ENCODE results near the gene LCN6.

The LCN6 gene

GRCh38 chr9:136782452-136782851, 34.1 kb upstream of the LCN6 start:
- ChIA-PET POLR2A (no interaction called here), CTCF (interaction anchor here (1.0 kb wide), 1 partner anchor 13 kb away, joined by 3 read pairs; no protein-coding TSS in a partner anchor)
- TF ChIP-seq ELF4 (IDR thresholded peaks at IDR 0.05) (no peak), SUZ12 (IDR thresholded peaks at IDR 0.05) (no peak)
- DNase-seq (ENCODE audit: extremely low spot score): no peak

- TF ChIP-seq TARDBP (IDR thresholded peaks at IDR 0.05): no peak
- no peak for TF ChIP-seq CTBP1 (IDR thresholded peaks at IDR 0.05; ENCODE audit: borderline replicate concordance)
- TF ChIP-seq ELF4 (IDR thresholded peaks at IDR 0.05): no peak
- TF ChIP-seq, protein P1, sequence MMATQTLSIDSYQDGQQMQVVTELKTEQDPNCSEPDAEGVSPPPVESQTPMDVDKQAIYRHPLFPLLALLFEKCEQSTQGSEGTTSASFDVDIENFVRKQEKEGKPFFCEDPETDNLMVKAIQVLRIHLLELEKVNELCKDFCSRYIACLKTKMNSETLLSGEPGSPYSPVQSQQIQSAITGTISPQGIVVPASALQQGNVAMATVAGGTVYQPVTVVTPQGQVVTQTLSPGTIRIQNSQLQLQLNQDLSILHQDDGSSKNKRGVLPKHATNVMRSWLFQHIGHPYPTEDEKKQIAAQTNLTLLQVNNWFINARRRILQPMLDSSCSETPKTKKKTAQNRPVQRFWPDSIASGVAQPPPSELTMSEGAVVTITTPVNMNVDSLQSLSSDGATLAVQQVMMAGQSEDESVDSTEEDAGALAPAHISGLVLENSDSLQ (IDR thresholded peaks at IDR 0.05): no peak
- TF ChIP-seq FOXA1 (IDR thresholded peaks at IDR 0.05): no peak
- no peak for TF ChIP-seq FOXM1 (IDR thresholded peaks at IDR 0.05; ENCODE audit: borderline replicate concordance)
- no peak for TF ChIP-seq LEF1 (IDR thresholded peaks at IDR 0.05; ENCODE audit: borderline replicate concordance)
- no peak for TF ChIP-seq FOXK2 (IDR thresholded peaks at IDR 0.05)
- no peak for TF ChIP-seq SP1 (IDR thresholded peaks at IDR 0.05)
- no peak for TF ChIP-seq HDGF (IDR thresholded peaks at IDR 0.05; ENCODE audit: borderline replicate concordance)
- TF ChIP-seq L3MBTL2 (conservative IDR thresholded peaks at IDR 0.05): no peak
- TF ChIP-seq ARNT (IDR thresholded peaks at IDR 0.05): no peak
- no peak for TF ChIP-seq ZNF384 (IDR thresholded peaks at IDR 0.05)
- no peak for TF ChIP-seq BHLHE40 (IDR thresholded peaks at IDR 0.05; ENCODE audit: borderline replicate concordance)
- no peak for TF ChIP-seq NFRKB (IDR thresholded peaks at IDR 0.05)
- TF ChIP-seq SUZ12 (IDR thresholded peaks at IDR 0.05): no peak
- ChIA-PET CTCF (interaction anchor here (0.5 to 2.5 kb wide), 8 partner anchors 9 to 280 kb away, joined by 3 to 7 read pairs (median 4); no protein-coding TSS in a partner anchor), POLR2A (interaction anchor here (0.7 to 1.5 kb wide), 3 partner anchors 17 to 443 kb away, joined by 3 to 5 read pairs (median 3); no protein-coding TSS in a partner anchor)
- no peak for DNase-seq (ENCODE audit: extremely low spot score)
These were observed 31.5 kb upstream of the LCN6 start for GRCh38 chr9:136779808-136780207.

GRCh38 chr9:136777359-136777758, 29.0 kb upstream of the LCN6 start:
- ChIA-PET POLR2A (interaction anchor here (1.0 kb wide), 1 partner anchor 49 kb away, joined by 3 read pairs; no protein-coding TSS in a partner anchor), CTCF (interaction anchor here (1.2 kb wide), 1 partner anchor 8 kb away, joined by 4 read pairs; no protein-coding TSS in a partner anchor)
- TF ChIP-seq NFRKB (IDR thresholded peaks at IDR 0.05): no peak
- DNase-seq (ENCODE audit: extremely low spot score): no peak

GRCh38 chr9:136776947-136777346, 28.6 kb upstream of the LCN6 start:
- no peak for DNase-seq (ENCODE audit: extremely low spot score)
- TF ChIP-seq TARDBP (IDR thresholded peaks at IDR 0.05) (no peak), ZNF384 (IDR thresholded peaks at IDR 0.05) (no peak), SP1 (IDR thresholded peaks at IDR 0.05) (no peak)
- ChIA-PET CTCF (no interaction called here), POLR2A (interaction anchor here (1.0 kb wide), 1 partner anchor 49 kb away, joined by 3 read pairs; no protein-coding TSS in a partner anchor)

DNA sequence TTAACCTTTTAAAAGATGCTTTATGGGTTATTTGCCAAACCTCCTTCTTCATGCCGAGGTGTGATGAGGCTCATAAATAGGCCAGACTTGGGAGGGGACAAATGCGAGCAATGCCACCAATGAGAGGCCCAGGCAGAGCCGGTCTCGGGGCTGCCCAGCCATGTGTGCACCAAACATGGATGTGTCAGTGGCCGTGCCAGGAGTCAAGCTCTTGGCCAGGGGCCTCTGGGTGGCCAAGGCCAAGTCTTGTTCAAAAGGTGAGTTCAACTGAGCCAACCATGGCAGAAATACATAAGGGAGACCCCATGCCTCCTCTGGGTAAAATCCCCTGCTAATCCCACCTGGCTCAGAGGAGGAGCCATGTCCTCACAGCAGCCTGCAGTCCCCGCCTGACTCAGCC, 26.9 kb upstream of the LCN6 start:
- no peak for DNase-seq (ENCODE audit: extremely low spot score)
- POLR2A ChIA-PET: interaction anchor here (1.2 kb wide), 1 partner anchor 311 kb away, joined by 3 read pairs; the partner anchor contains the start of gene MAN1B1
- CTCF ChIA-PET: interaction anchor here (0.8 kb wide), 1 partner anchor 254 kb away, joined by 3 read pairs; no protein-coding TSS in a partner anchor
- TF ChIP-seq SP1 (IDR thresholded peaks at IDR 0.05) (no peak), ELF4 (IDR thresholded peaks at IDR 0.05) (no peak), FOXA1 (IDR thresholded peaks at IDR 0.05) (no peak), ZNF384 (IDR thresholded peaks at IDR 0.05) (no peak), L3MBTL2 (conservative IDR thresholded peaks at IDR 0.05) (no peak), HDGF (IDR thresholded peaks at IDR 0.05; ENCODE audit: borderline replicate concordance) (no peak), NFRKB (IDR thresholded peaks at IDR 0.05) (no peak), TARDBP (IDR thresholded peaks at IDR 0.05) (no peak), ARNT (IDR thresholded peaks at IDR 0.05) (no peak)

DNA sequence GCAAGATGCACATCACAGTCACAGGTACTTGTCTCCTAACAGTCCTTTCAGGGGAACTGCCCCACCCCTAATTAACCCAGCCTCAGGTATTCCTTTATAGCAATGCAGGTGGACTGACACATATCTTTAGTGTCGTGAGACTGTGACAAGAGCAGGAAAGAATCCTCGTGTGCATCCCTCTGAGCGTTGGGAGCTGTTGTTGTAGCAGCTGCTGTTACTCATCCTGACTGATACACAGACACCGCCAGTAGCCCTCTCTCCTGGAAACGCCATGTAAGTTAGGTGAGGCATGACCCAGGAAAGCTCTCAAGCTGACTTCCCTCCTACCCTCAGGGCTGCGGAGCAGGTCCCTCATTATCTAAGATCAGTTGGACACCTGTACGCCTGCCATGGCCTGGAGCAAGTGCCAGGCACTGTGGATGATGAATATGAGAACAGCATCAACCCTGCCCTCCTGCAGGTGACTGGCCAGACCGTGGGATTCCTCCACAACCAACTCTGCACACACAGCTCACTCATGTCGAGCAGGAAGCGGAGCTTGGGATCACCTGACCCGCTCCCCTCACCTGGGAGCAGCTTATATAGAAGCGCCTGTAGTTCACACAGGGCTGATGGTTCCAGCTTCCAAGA, 26.2 kb upstream of the LCN6 start:
- TF ChIP-seq CTBP1 (IDR thresholded peaks at IDR 0.05; ENCODE audit: borderline replicate concordance) (no peak), HDGF (IDR thresholded peaks at IDR 0.05; ENCODE audit: borderline replicate concordance) (no peak), SP1 (IDR thresholded peaks at IDR 0.05) (no peak), SUZ12 (IDR thresholded peaks at IDR 0.05) (no peak), NFRKB (IDR thresholded peaks at IDR 0.05) (no peak), FOXM1 (IDR thresholded peaks at IDR 0.05; ENCODE audit: borderline replicate concordance) (no peak), BHLHE40 (IDR thresholded peaks at IDR 0.05; ENCODE audit: borderline replicate concordance) (no peak), ARNT (IDR thresholded peaks at IDR 0.05) (no peak), FOXK2 (IDR thresholded peaks at IDR 0.05) (no peak), LEF1 (IDR thresholded peaks at IDR 0.05; ENCODE audit: borderline replicate concordance) (no peak)
- TF ChIP-seq, protein P1 (IDR thresholded peaks at IDR 0.05): no peak
- DNase-seq (ENCODE audit: extremely low spot score): no peak
- ChIA-PET CTCF (interaction anchor here (0.8 kb wide), 1 partner anchor 255 kb away, joined by 3 read pairs; no protein-coding TSS in a partner anchor), POLR2A (interaction anchor here (1.2 kb wide), 1 partner anchor 312 kb away, joined by 3 read pairs; the partner anchor contains the start of gene MAN1B1)

GRCh38 chr9:136773386-136774044, 25.2 kb upstream of the LCN6 start:
- POLR2A ChIA-PET: no interaction called here
- peak; percentile 69 for TF ChIP-seq L3MBTL2 (conservative IDR thresholded peaks at IDR 0.05)
- no peak for TF ChIP-seq ARNT (IDR thresholded peaks at IDR 0.05)
- DNase-seq (ENCODE audit: extremely low spot score): peak; percentile 62
- CTCF ChIA-PET: no interaction called here
